Keratinocyte (primary cell): ENCODE measurements around the gene SPRN. TPM values are rescaled to one million over a fixed set of nuclear protein-coding genes. Genes with fewer than 3 reads are reported as not detected.

Experiments
- DNase-seq: peaks from one replicate; pipeline ENCODE4 v3.0.0-alpha.2; 2011; ENCODE audit warnings: low read depth, missing footprints, low spot score
- FAIRE-seq: peaks from 2 replicates; lab custom pipeline; 2011; peaks lifted over from hg19 to GRCh38; lab: Jason Lieb, UNC
- H2AFZ ChIP-seq: 2 replicates; pipeline ENCODE4 v1.6.0; 2012; ENCODE audit warnings: low read length, control low read depth, inconsistent platforms; ENCODE audit not compliant: control insufficient read depth
- H3K27ac ChIP-seq: 2 replicates; pipeline ENCODE4 v1.5.1; 2011; ENCODE audit warnings: low read length; ENCODE audit not compliant: control insufficient read depth, insufficient read depth
- H3K27me3 ChIP-seq: 3 replicates; pipeline ENCODE4 v1.6.0; 2011; ENCODE audit warnings: low read length; ENCODE audit not compliant: control insufficient read depth, insufficient read depth; ENCODE audit errors: extremely low read depth
- H3K36me3 ChIP-seq, 2 experiments: 2 replicates in 1 of 2; 3 replicates in 1 of 2; pipeline ENCODE4 v1.5.1; 2011; ENCODE audit warnings: low read length in 2 of 2, mild to moderate bottlenecking in 1 of 2; ENCODE audit not compliant: control insufficient read depth in 2 of 2, insufficient read depth in 2 of 2; ENCODE audit errors: extremely low read depth in 1 of 2
- H3K4me1 ChIP-seq: 3 replicates; pipeline ENCODE4 v1.5.1; 2011; ENCODE audit warnings: low read length; ENCODE audit not compliant: control insufficient read depth, insufficient read depth; ENCODE audit errors: extremely low read depth
- H3K4me2 ChIP-seq: 3 replicates; pipeline ENCODE4 v1.6.0; 2011; ENCODE audit warnings: low read depth, low read length; ENCODE audit not compliant: control insufficient read depth, insufficient read depth; ENCODE audit errors: extremely low read depth
- H3K4me3 ChIP-seq, 3 experiments: fragments of 200-600 bp in 1 of 3; sonication (generic) in 1 of 3; 2 replicates in 2 of 3; 3 replicates in 1 of 3; pipeline ENCODE4 v1.5.1; 2011 to 2016; ENCODE audit warnings: low read length in 3 of 3, mild to moderate bottlenecking in 3 of 3, control low read depth in 2 of 3, inconsistent platforms in 1 of 3, low read depth in 1 of 3, mixed read lengths in 1 of 3, mixed run types in 1 of 3, moderate library complexity in 1 of 3; ENCODE audit not compliant: control insufficient read depth in 2 of 3, insufficient read depth in 2 of 3; ENCODE audit errors: extremely low read depth in 1 of 3
- H3K79me2 ChIP-seq: 2 replicates; pipeline ENCODE4 v1.6.0; 2012; ENCODE audit warnings: low read length; ENCODE audit not compliant: control insufficient read depth, insufficient read depth
- H3K9ac ChIP-seq: 3 replicates; pipeline ENCODE4 v1.6.0; 2011; ENCODE audit warnings: low read length; ENCODE audit not compliant: control insufficient read depth, insufficient read depth; ENCODE audit errors: extremely low read depth
- H3K9me1 ChIP-seq: 3 replicates; pipeline ENCODE4 v1.6.0; 2011; ENCODE audit warnings: low read length; ENCODE audit not compliant: control insufficient read depth, insufficient read depth; ENCODE audit errors: extremely low read depth
- H3K9me3 ChIP-seq: 2 replicates; pipeline ENCODE4 v1.5.1; 2012; ENCODE audit warnings: low read depth, low read length; ENCODE audit not compliant: control insufficient read depth
- H4K20me1 ChIP-seq: 3 replicates; pipeline ENCODE4 v1.6.0; 2011; ENCODE audit warnings: low read length; ENCODE audit not compliant: control insufficient read depth, insufficient read depth; ENCODE audit errors: extremely low read depth
- EZH2 ChIP-seq: IDR thresholded peaks from one replicate; pipeline ENCODE4 v1.6.1; 2012; ENCODE audit warnings: inconsistent platforms, mild to moderate bottlenecking, low read length, moderate library complexity
- dilution Hi-C: fragments of 300-500 bp; cut with MboI; formaldehyde crosslinking; loops from one replicate; pipeline ENCODE4 v1.7.0; 2020; ENCODE audit warnings: low sequenced_read_pairs; ENCODE audit not compliant: extremely low pct_ligation_motif_present
- polyA plus RNA-seq, 5 experiments: library from polyadenylated mRNA; depleted of rRNA in 3 of 5; stranded (reverse) in 3 of 5; stranded (forward) in 1 of 5; unstranded in 1 of 5; fragments of >200 nt; gene quantifications; 1 replicate in 1 of 5; 2 replicates in 3 of 5; 3 replicates in 1 of 5; pipeline versions ENCODE4 v1.2.1 to v1.2.3, GENCODE V29; 2011 to 2012; ENCODE audit warnings: missing spikeins in 2 of 5, low read depth in 1 of 5, low replicate concordance in 1 of 5
- TF ChIP-seq, protein P1 (sequence below), 3 experiments: IDR thresholded peaks in 1 of 3; conservative IDR thresholded peaks in 1 of 3; optimal IDR thresholded peaks in 1 of 3; 2 replicates in 2 of 3; 3 replicates in 1 of 3; pipeline versions ENCODE3 to v1.5.1; 2011; ENCODE audit warnings: low read length in 3 of 3, mild to moderate bottlenecking in 3 of 3, moderate library complexity in 2 of 3, control low read depth in 1 of 3, inconsistent platforms in 1 of 3; ENCODE audit not compliant: insufficient read depth in 2 of 3; ENCODE audit errors: extremely low read depth in 1 of 3

SPRN gene
- polyA plus RNA-seq, 1 donor (not counting 4 experiments of a cell fraction or from before 2014, with no cell fraction given) = 0.01 TPM

DNA sequence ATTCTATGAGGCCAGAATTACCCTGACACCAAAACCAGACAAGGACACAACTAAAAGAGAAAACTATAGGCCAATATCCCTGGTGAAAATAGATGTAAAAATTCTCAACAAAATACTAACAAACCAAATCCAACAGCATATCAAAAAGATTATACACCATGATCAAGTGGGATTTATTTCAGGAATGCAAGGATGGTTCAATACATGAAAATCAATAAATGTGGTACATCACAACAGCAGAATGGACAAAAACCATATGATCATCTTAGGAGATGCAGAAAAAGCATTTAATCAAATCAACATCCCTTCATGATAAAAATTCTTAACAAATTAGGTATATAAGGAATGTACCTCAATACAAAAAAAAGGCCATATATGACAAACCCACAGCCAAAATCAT, 23.7 kb upstream of the SPRN start:
- no peak overlapping the region for H3K4me3 ChIP-seq
- no peaks in the 10 kb centered on the region for H3K27me3 ChIP-seq
- H3K4me2 ChIP-seq = no peak overlapping the region
- no peak overlapping the region for H3K9ac ChIP-seq
- H3K27ac ChIP-seq = no peak overlapping the region
- H3K9me3 ChIP-seq = peaks cover 10% of the 10 kb centered on the region
- no peak overlapping the region for H2AFZ ChIP-seq
- H3K4me1 ChIP-seq = no peaks in the 10 kb centered on the region
- FAIRE-seq (no peak), DNase-seq (no peak)
- no peaks in the 10 kb centered on the region for H4K20me1 ChIP-seq
- dilution Hi-C loops = no loop called here
- H3K9me1 ChIP-seq = no peaks in the 10 kb centered on the region
- H3K36me3 ChIP-seq = no peaks in the 10 kb centered on the region
- no peak for TF ChIP-seq EZH2
- TF ChIP-seq, protein P1, sequence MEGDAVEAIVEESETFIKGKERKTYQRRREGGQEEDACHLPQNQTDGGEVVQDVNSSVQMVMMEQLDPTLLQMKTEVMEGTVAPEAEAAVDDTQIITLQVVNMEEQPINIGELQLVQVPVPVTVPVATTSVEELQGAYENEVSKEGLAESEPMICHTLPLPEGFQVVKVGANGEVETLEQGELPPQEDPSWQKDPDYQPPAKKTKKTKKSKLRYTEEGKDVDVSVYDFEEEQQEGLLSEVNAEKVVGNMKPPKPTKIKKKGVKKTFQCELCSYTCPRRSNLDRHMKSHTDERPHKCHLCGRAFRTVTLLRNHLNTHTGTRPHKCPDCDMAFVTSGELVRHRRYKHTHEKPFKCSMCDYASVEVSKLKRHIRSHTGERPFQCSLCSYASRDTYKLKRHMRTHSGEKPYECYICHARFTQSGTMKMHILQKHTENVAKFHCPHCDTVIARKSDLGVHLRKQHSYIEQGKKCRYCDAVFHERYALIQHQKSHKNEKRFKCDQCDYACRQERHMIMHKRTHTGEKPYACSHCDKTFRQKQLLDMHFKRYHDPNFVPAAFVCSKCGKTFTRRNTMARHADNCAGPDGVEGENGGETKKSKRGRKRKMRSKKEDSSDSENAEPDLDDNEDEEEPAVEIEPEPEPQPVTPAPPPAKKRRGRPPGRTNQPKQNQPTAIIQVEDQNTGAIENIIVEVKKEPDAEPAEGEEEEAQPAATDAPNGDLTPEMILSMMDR (optimal IDR thresholded peaks at IDR 0.05 in 1 of 3, IDR thresholded peaks at IDR 0.05 in 1 of 3, conservative IDR thresholded peaks at IDR 0.05 in 1 of 3; ENCODE audit: extremely low read depth in 1 of 3, insufficient read depth in 2 of 3, low read length in 3 of 3) = no peak
- no peaks in the 10 kb centered on the region for H3K79me2 ChIP-seq

DNA sequence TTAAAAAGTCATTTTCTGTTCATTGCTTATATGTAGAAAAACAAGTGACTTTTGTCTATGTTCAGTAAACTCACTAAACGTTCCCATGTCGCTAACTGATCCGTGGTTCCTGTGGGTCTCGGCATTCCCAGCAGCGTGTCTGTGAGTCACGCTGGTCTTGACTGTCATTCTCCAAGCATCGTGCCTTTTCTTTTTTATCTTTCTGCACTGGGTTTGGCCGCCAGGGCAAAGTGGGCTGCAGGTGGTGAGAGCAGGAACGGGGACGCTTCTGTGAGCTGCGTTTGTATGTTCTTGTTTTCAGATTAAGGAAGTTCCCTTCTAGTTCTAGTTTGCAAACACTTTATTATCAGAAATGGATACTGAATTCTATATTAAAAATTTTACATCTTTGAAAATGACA, 22.6 kb upstream of the SPRN start:
- TF ChIP-seq, protein P1 (optimal IDR thresholded peaks at IDR 0.05 in 1 of 3, IDR thresholded peaks at IDR 0.05 in 1 of 3, conservative IDR thresholded peaks at IDR 0.05 in 1 of 3; ENCODE audit: extremely low read depth in 1 of 3, insufficient read depth in 2 of 3, low read length in 3 of 3) = no peak
- TF ChIP-seq EZH2 = no peak
- no peak for FAIRE-seq
- no peak overlapping the region for H3K4me2 ChIP-seq

More for the DNA sequence above, 22.6 kb upstream of the SPRN start:
- Histone ChIP-seq H3K9ac (no peak overlapping the region), H4K20me1 (no peaks in the 10 kb centered on the region), H3K4me1 (no peaks in the 10 kb centered on the region), H3K79me2 (no peaks in the 10 kb centered on the region), H2AFZ (no peak overlapping the region), H3K27me3 (no peaks in the 10 kb centered on the region), H3K36me3 (no peaks in the 10 kb centered on the region), H3K4me3 (no peak overlapping the region), H3K27ac (no peak overlapping the region), H3K9me1 (no peaks in the 10 kb centered on the region), H3K9me3 (peaks cover 10% of the 10 kb centered on the region)
- no peak for DNase-seq
- dilution Hi-C loops = no loop called here
